Fibroblast of villous mesenchyme (primary cell): Measurements from ENCODE around the gene PIP5K1C. TPM values are rescaled to one million over a fixed set of nuclear protein-coding genes. Genes with fewer than 3 reads are reported as not detected.

ENCODE experiments used
- DNase-seq: peaks from one replicate; pipeline ENCODE4 v3.0.0-alpha.2; 2010; ENCODE audit warnings: low read depth
- H3K4me3 ChIP-seq: 2 replicates; pipeline ENCODE4 v1.5.1; 2011; ENCODE audit warnings: low read depth, mild to moderate bottlenecking, low read length
- CTCF ChIP-seq: IDR thresholded peaks from 2 replicates; pipeline ENCODE4 v1.5.1; 2012; ENCODE audit warnings: low read depth, mild to moderate bottlenecking, low read length; ENCODE audit not compliant: insufficient read depth
- total RNA-seq: library from RNA; depleted of rRNA; stranded (reverse); fragments of >200 nt; gene quantifications from 2 replicates; pipeline ENCODE4 v1.2.3, GENCODE V29; 2012

The PIP5K1C gene
- total RNA-seq, 1 donor = 46.2 TPM

DNA sequence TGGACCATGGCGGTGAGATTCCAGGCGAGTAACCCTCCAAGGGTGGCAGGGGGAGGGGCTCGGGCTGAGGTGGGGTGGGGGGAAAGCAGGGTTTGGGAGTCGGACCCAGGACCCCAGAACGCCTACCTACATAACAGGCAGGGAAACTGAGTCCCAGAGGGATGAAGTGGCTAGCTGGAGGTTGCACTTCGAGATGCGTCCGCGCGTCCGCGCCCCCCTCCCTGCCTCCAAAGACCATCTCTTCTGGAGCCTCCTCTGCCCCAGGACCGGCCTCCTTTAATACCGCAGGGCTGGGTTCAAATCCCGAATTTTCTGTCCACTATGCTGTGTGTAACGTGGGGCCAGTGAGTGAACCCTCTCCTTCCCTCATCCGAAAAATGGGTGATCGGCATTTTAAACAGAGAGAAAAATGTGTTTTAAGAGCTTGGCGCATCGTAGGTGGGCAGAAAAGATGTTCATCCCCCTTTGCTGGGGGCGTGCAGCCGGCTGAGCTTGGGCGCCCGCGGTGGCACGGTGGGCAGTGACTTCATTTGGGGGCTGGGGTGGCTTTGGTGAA, 21.7 kb upstream of the PIP5K1C start:
- no peak for DNase-seq
- TF ChIP-seq CTCF = no peak
- H3K4me3 ChIP-seq = no peak overlapping the region

GRCh38 chr19:3721131-3721886, 21.0 kb upstream of the PIP5K1C start:
- TF ChIP-seq CTCF = no peak
- H3K4me3 ChIP-seq = peak overlapping the region; percentile 23
- DNase-seq = peak; percentile 81

DNA sequence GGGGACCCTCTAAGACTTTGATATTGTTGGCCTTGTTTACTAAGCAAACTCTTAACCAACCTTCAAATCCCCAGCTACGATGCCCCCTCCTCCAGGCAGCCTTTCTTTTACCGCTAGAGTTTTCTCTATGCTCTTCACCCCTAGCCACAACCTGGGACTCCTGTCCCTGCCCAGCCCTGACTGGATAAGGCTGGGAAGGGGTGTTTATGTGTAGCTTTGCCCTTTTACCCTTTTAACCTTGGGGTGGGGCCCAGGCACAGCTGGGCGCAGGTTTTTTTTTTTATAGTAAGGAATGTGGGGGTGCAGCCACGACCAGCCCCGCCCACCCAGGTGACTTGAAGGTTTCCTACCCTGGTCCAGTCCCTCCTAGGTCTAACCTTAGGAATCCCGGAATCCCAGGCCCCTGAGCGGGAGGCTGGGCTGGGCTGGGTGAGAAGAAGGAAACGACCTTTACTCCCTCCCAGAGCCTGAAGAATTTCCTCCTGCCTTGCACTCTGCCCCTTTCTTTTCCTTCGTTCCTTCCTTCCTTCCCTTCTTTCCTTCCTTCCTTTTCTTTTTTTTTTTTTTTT, 20.2 kb upstream of the PIP5K1C start:
- no peak for DNase-seq
- no peak overlapping the region for H3K4me3 ChIP-seq
- TF ChIP-seq CTCF = no peak

DNA sequence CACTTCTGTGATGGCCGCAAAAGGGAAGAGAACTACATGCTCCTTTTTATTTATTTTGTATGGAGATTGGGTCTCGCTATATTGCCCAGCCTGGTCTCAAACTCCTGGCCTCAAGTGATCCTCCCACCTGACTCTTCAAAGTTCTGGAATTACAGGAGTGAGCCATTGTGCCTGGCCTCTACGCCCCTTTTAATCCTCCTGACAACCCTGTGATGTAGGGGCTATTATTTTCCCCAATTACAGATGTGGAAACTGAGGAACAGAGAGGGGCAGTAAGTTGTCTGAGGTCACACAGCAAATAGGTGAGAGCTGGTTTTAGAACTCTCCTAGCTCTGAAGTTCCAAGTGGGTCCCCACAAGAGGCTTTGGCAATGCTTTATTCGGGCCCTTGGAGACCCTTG, 19.6 kb upstream of the PIP5K1C start:
- TF ChIP-seq CTCF = no peak
- no peak for DNase-seq
- H3K4me3 ChIP-seq = no peak overlapping the region

- no peak for TF ChIP-seq CTCF
- H3K4me3 ChIP-seq = no peak overlapping the region
- no peak for DNase-seq
These were observed 15.9 kb upstream of the PIP5K1C start for GRCh38 chr19:3716147-3716668.

DNA sequence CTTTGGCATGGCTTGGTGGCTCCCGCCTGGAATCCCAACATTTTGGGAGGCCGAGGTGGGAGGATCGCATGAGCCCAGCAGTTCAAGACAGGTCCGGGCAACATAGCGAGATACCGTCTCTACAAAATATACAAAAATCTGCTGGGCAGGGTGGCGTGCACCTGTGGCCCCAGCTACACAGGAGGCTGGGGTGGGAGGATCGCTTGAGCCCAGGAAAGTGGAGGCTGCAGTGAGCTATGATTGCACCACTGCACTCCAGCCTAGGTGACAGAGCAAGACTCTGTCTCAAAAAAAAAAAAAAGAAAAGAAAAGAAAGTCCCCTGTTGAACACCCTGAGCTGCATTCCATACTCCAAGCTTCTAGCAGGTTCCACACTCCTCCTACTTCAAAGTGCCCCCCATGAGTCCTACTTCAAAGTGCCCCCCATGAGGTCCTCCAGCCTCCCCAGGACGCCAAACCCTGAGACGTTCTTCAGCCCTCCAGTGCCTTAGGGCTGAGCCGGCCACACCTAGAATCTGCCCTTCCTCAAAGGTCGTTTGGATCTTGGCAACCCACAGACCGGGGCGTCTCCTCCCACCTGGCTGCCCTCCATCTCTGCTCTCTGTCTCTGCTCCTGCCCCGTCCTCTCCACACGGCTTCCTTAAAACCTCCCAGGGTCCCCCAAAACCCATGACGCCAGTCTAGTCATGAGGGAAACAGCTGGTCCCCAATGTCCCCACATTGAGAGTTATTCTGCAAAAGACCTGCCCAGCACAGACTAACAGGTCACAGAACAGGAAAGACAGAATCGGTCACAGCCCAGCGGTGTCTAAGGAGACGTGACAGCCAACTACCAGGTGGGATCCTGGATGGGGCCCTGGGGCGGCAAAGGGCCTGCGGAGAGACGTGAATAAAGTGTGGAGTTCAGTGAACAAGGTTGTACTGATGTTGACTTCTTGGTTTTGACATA, 12.7 kb upstream of the PIP5K1C start:
- TF ChIP-seq CTCF = no peak
- no peak for DNase-seq
- no peak overlapping the region for H3K4me3 ChIP-seq
